Muscle of arm (tissue), 12 donors: ENCODE data around the gene TMEM119. TPM values are rescaled to one million over a fixed set of nuclear protein-coding genes. Genes with fewer than 3 reads are reported as not detected.
"Not testable (repeated sequence)": the region's sequence is repeated elsewhere in the genome, so short reads cannot be mapped to it uniquely, and the experiment has no call there.

ENCODE experiments used
- DNase-seq: peaks from one replicate; pipeline ENCODE4 v3.0.0-alpha.2; 2013
- polyA plus RNA-seq, 12 donors: library from polyadenylated mRNA; unstranded; fragments of 120-200 nt; gene quantifications; one replicate each; pipeline ENCODE4 v1.2.1, GENCODE V29; 2013; ENCODE audit not compliant: insufficient read length in 12 of 12

The TMEM119 gene
- polyA plus RNA-seq, 12 donors, result 24.3 to 76.7 (median 34.3) TPM; not detected in 1

- no peak for DNase-seq
Observed at GRCh38 chr12:108603743-108604142, 5.9 kb upstream of the TMEM119 start.

- DNase-seq, result no peak
Observed at GRCh38 chr12:108602976-108603704, 5.3 kb upstream of the TMEM119 start.

GRCh38 chr12:108602209-108602705 lies 4.4 kb upstream of the TMEM119 start:
- DNase-seq, result no peak

- DNase-seq, result no peak
Observed at GRCh38 chr12:108600702-108601007, 2.8 kb upstream of the TMEM119 start.

DNA sequence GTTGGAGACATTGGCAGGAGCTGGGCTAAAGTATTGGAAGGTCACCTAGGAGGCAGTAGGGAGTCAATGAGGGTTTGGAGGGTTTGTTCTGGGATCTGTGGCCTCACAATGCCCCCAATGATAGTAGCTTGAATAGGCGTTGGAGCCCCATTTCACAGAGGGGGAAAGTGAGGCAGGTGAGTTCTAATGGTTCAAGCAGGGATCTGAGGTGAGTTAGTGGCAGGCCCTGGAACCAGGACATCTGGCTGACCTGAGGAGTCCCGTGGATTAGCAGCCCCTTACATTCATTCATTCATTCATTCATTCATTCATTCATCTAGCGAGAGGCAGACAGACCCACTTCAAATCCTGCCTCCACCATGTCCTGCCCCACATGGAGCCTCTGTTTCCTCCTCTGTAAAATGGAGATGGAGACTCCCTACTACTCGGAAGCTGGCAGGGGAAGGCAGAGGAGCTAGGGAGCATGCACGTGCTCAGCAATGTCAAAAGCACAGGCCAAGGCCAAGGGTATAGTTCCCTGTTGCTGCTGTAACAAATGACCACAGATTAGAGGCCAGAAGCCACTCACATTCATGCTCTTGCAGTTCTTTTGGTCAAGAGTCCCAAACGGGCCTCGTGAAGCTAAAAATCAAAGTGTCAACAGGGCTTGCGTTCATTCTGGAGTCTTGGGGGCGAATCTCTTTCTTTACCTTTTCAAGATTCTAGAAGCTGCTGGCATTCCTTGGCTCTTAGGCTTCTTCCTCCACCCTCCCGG lies 2.2 kb upstream of the TMEM119 start:
- DNase-seq, result no peak

DNA sequence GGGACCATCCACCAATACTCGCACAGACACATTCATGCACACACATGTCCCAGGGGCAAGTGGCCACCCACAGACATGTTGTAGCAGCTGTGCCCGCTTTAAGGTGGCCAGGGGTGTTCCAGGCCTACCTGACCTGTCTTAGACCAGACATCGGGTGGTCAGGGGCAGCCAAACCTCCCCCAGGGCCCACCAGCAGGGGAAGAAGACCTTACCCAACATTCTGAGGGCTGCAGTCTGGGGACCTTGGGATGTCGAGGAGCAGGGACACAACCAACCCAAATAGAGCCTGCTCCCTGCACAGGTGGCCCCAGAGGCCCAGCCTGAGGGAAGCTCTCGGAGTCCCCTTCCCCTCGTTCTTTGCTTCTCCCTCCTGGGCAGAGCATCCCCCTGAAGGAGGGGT lies 1.7 kb upstream of the TMEM119 start:
- DNase-seq, result no peak

- DNase-seq, result no peak
Observed at GRCh38 chr12:108598553-108599250, 818 bp upstream of the TMEM119 start.

DNA sequence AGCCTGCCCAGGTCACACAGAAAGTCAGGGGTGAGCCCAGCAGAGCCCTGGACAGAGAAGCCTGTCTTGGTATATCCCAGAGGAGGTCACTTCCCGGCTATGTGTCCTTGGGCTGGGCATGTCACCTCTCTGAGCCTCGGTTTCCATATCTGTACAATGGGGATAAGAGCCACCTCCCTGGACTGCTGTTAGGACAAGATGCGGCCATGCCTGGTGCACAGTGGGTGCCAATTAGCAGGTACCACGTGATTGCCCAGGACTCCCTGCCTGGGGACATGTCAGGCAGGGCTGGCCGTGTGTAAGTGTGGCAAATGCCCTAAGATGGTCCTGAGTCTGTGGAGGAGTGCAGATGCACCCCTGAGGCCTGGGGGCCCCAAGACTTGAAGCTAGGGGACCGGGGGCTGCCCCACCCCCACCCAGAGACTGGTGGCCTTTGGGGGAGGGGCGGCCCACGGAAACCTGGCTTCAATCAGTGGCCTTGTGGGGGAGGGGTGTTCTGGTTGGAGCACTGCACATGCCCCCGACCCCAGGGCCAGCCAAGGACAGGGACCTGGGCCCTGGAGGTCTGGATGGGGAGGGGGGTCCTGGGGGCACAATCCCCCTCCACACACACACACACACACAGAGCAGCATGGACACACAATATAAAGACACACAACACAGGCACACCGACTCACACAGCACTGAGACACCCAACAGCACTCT lies 878 bp downstream of the TMEM119 start:
- DNase-seq, result no peak

DNA sequence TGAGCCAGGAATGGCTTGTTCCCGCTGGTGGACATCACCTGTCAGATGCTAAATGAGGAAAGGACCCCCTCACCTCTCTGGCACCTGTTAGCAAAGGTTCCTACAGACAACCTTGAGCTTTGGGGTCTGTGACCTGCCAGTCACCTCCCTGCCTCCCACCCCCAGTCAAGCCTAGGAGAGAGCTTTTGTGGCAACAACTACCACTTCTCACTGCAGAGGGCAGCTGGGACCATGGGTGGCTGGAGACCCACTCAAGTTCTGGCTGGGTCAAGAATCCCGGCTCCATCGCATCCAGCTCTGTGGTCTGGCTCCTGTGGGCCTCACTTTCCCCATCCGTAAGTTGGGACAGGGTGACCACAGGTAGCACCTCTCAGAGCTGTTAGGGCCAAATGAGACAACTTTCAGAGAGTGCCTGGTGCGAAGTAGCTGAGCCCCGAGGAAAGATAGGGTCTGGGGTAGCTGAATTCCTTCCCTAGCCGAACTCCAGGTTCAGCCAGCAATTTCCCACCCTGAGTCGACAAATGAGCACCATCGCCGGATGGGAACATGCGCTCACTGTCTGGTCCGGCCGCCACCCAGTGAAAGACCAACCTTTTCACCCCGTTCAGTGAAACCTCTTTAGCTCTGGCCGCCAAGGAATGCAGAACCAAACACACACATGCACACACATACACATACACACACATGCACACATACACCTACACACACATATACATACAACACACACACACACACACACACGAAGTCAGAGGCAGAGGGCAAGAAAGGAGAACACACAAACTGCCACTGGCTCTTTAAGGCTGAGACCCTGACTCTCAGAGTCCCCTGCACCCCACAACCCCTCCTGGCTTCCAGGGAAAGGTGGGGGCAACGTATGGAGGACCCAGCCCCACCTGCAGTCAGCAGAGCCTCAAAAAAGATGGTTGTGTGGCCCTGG lies 1.9 kb downstream of the TMEM119 start:
- DNase-seq, result no peak

DNA sequence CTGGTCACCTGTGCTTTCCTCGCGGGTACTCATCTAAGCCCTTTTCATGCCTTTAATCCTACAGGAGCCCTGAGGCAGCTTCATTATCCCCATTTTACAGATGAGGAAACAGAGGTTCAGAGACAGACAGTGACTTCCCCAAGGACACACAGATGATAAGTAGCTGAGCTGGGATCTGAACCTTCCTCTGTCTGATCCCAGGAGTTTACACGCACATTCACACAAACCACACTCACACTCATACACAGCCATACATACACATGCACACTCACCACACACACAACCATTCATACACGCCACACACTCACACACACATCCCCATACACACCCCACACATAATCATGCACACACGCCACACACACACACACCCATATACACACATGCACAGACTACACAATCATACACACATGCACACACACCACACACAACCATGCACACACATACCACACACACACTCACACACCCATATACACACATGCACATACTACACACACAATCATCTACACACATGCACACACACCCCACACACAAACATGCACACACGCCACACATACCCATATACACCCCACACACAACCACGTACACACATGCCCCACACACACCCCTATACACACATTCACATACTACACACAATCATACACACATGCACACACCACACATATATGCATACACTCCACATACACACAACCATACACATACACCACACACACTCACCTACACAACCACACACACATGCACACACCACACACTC lies 2.7 kb downstream of the TMEM119 start:
- no peak for DNase-seq

- DNase-seq, result no peak
Observed at GRCh38 chr12:108594323-108594903, 3.5 kb downstream of the TMEM119 start.

DNA sequence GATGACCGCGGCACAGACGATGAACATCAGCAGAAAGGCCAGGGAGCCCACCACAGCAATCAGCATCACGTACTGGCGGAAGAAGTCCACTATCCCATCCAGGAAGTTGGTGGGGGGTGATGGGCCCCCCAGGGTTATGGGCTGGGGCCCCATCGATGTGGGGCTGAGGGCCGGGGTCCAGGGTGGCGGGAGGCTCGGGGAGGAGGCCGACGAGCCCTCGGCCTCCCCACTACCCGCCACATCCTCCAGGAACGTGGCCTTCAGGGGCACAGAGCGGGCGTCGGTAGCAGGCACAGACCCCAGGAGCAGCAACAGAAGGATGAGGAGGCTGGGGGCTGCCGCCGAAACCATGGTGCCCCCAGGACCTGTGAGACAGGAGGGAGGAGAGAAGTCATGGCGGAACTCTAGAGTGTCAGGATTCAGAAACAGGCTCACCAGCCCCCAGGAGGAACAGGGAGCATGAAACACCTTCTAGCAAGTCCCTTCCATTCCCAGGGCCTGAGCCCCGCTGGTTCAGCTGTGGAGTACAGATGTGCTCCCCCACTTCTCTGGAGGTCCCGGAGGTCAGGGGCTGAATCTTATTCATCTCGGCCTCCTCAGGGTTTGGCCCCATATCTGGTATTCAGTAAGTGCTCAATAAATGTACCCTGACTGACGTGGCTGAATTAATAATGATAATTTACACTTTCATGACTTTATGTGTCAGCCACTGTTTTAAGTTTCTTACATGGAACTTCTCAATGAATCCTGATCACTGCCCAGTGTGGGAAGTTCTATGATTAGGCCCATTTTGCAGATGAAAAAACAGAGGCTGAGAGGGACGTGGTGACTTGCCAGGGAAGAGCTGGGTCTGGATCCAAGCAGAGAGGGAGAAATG lies 5.6 kb downstream of the TMEM119 start:
- DNase-seq, result no peak

GRCh38 chr12:108591267-108591980 lies 6.5 kb downstream of the TMEM119 start:
- no peak for DNase-seq

GRCh38 chr12:108590463-108590862 lies 7.4 kb downstream of the TMEM119 start:
- not testable (repeated sequence) for DNase-seq

GRCh38 chr12:108589840-108590229 lies 8.0 kb downstream of the TMEM119 start:
- DNase-seq, result no peak

DNA sequence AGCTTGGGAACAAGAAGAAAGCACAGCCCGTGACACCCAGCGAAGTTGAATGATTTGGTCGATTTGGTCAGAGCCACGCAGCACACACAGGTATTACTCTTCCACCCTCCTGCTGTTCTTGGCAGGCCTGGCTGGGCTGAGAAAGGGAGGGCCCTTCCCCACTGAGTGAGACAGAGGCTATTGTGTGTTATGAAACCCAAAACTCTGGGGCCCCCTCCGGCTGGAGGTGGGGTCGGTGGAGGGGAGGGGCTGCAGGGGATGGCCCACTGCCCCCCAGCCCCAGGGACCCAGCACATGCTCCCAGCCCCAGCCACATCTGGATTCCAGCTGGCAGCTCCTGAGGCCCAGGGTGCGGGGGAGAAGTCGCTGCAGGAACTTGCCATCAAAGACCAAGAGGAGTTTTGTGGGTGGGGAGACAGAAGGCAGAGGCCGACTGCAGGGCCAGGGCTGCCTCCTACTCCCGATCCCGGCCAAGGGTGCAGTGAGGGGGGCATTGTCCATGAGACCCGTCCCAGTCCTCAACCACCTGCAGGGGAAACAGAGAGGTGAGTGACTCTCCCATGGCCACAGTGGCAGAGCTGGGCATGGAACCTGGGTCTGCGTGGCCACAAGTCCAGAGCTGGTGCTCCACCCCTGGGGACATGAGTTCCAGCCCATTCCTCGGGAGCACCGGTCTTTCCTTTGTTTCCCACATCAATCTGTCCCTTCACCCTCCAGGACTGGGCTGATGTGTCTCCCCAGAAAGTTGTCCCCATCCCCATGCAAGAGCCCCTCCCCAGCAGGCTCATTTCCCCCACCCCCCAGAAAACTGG lies 8.7 kb downstream of the TMEM119 start:
- DNase-seq, result peak; percentile 61

GRCh38 chr12:108587826-108588225 lies 10.1 kb downstream of the TMEM119 start:
- DNase-seq, result no peak
